NK-92 treated with Interleukin-12 subunit alpha and Interleukin-12 subunit beta, amount 100 ng/mL, for 24 hours (cell line): ENCODE data around the gene ZFP36.

Source experiments
- DNase-seq: peaks from one replicate; lab custom pipeline; 2025; lab: John Stamatoyannopoulos, UW

ZFP36 gene

GRCh38 chr19:39419003-39419402 is 12.4 kb downstream of the ZFP36 start:
- no peak for DNase-seq

- DNase-seq, result no peak
Measured at GRCh38 chr19:39420769-39421168, 14.1 kb downstream of the ZFP36 start.

- no peak for DNase-seq
Measured at GRCh38 chr19:39422020-39422419, 15.4 kb downstream of the ZFP36 start.

GRCh38 chr19:39423258-39424086 is 16.8 kb downstream of the ZFP36 start:
- DNase-seq, result no peak

- no peak for DNase-seq
Measured at GRCh38 chr19:39424934-39425333, 18.3 kb downstream of the ZFP36 start.

GRCh38 chr19:39425744-39426143 is 19.1 kb downstream of the ZFP36 start:
- no peak for DNase-seq

GRCh38 chr19:39426170-39426569 is 19.5 kb downstream of the ZFP36 start:
- DNase-seq, result no peak

- no peak for DNase-seq
Measured at GRCh38 chr19:39427707-39428106, 21.1 kb downstream of the ZFP36 start.

GRCh38 chr19:39428283-39429112 is 21.9 kb downstream of the ZFP36 start:
- no peak for DNase-seq

GRCh38 chr19:39430675-39431593 is 24.3 kb downstream of the ZFP36 start:
- DNase-seq, result no peak

- no peak for DNase-seq
Measured at GRCh38 chr19:39432677-39433025, 26.0 kb downstream of the ZFP36 start.

GRCh38 chr19:39433480-39434079 is 26.9 kb downstream of the ZFP36 start:
- DNase-seq, result no peak

- DNase-seq, result no peak
Measured at GRCh38 chr19:39434123-39435076, 27.8 kb downstream of the ZFP36 start.

- peak; percentile 98 for DNase-seq
Measured at GRCh38 chr19:39435499-39436349, 29.1 kb downstream of the ZFP36 start, which contains the start of gene RPS16. RPS16 (minus strand) TSS chr19:39435949; CDS start chr19:39435895, 54 bp downstream.

GRCh38 chr19:39436350-39436716 is 29.7 kb downstream of the ZFP36 start:
- no peak for DNase-seq

GRCh38 chr19:39438270-39438934 is 31.8 kb downstream of the ZFP36 start:
- DNase-seq, result no peak

- DNase-seq, result no peak
Measured at GRCh38 chr19:39444598-39445195, 38.0 kb downstream of the ZFP36 start.
